GM10248 (cell line): ENCODE data around the gene METTL26.

ENCODE experiments used
- CTCF ChIA-PET: fragments of 300-600 bp; sonication (Branson Sonifier 250); formaldehyde crosslinking; extraction: SDS; loops from one replicate; lab custom pipeline; 2021; ENCODE audit warnings: antibody characterized with exemption; lab: Yijun Ruan, JAX
- POLR2A ChIA-PET: fragments of 350-650 bp; sonication (Branson Sonifier 250); formaldehyde crosslinking; extraction: SDS; loops from one replicate; lab custom pipeline; 2020; ENCODE audit warnings: antibody characterized with exemption; lab: Yijun Ruan, JAX
- DNase-seq: peaks from one replicate; pipeline ENCODE4 v3.0.0; 2012; ENCODE audit errors: extremely low spot score
- CTCF ChIP-seq: IDR thresholded peaks from 2 replicates; pipeline ENCODE4 v1.5.1; 2012; ENCODE audit warnings: mild to moderate bottlenecking, low read depth; ENCODE audit errors: extremely low read depth, missing control alignments, control extremely low read depth

METTL26 gene

GRCh38 chr16:620700-621525 lies 15.2 kb downstream of the METTL26 start:
- TF ChIP-seq CTCF: no peak
- ChIA-PET CTCF (interaction anchor here (2.3 kb wide), 1 partner anchor 11 kb away, joined by 6 read pairs; no protein-coding TSS in a partner anchor), POLR2A (no interaction called here)
- DNase-seq: no peak

GRCh38 chr16:619476-620100 lies 16.5 kb downstream of the METTL26 start:
- ChIA-PET CTCF (no interaction called here), POLR2A (no interaction called here)
- no peak for TF ChIP-seq CTCF
- no peak for DNase-seq

- POLR2A ChIA-PET: no interaction called here
- DNase-seq: no peak
- CTCF ChIA-PET: no interaction called here
- no peak for TF ChIP-seq CTCF
Observed at GRCh38 chr16:617855-618254, 18.2 kb downstream of the METTL26 start.

- TF ChIP-seq CTCF: no peak
- DNase-seq: no peak
- ChIA-PET POLR2A (no interaction called here), CTCF (no interaction called here)
Observed at GRCh38 chr16:616733-617586, 19.1 kb downstream of the METTL26 start.

- no peak for TF ChIP-seq CTCF
- CTCF ChIA-PET: no interaction called here
- POLR2A ChIA-PET: no interaction called here
- DNase-seq: no peak
Observed at GRCh38 chr16:615122-615521, 21.0 kb downstream of the METTL26 start.
